HG03442 (cell line): Measurements from ENCODE around the gene GAS6.

ENCODE experiments used
- ATAC-seq: cut with Tn5 transposase; IDR thresholded peaks from one replicate; pipeline ENCODE4 v1.9.1; 2021; ENCODE audit warnings: mild to moderate bottlenecking, moderate library complexity; ENCODE audit not compliant: unreplicated experiment

The GAS6 gene

GRCh38 chr13:113777311-113778260, 86.3 kb downstream of the GAS6 start:
- no peak for ATAC-seq

DNA sequence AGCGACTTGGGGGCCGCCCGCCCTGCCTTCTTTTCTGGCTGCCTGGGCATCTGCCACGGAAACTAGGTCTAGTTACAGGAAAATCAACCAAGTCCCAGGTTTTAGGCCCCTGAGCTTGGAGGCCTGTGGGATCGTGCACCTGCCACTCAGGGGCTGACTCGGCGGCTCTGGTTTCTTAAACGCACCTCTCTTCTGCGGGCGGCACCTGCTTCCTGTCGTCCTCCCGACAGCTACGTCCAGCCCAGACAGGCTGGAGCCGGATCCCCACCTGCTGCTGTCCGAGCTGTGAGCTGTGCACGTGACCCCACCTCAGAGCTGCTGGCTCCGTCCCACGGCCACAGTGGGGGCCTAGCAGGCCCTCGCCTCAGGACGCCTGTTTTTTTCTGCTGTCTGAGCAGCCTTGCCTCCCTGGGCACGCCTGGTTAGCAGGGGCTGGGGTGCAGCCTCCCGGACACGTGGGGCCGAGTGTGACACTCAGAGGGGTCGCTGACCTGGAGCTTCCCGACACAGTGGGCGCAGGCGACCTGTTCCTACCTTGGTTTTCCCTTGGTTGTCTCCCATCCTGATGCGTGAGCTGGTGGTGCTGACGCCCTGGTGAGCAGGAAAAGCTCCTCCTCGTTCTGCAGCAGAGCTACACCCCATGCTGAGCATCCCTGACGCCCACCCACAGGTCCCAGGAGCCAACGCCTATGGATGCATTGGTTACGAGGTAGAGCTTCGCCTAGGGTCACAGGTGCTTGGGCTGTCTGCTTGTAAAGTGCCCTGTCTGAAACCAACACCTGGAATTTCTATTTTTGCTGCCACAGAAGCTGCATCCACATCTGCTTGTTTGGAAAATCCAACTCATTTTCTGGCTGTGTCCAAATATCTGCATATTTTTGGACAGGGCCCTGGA, 87.4 kb downstream of the GAS6 start:
- ATAC-seq: no peak

DNA sequence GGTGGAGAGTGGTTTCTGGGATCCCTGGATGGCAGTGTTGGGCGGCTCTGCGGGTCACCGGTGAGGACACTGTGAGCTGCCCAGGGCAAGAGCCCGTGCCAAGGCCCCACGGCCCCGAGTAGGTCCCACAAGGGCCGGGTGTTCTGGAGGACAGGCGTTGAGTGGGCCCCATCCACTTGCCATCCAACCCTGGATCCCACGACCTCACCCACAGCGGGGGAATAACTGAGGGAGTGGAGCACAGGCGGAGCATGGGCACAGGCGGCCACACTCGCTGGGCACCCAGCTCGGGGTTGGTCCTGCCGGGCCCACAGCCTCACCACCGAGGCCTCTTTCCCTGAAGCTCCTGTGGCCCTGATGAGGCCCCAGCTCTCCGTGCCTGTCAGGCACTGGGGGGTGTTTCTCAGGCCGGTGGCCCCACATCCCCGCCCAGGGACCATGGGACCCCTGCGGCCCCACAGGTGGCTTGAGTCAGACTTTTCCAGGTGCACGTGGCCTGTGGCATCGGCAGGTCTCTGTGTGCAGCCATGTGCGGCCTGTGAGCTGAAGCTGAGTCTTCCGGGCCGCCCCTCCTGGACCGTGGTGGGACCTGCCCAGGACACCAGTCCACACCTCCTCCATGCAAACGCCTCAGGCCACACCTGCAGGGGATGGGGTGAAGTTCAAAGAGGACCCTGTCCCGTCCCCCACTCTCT, 88.3 kb downstream of the GAS6 start:
- no peak for ATAC-seq

GRCh38 chr13:113774177-113775107, 89.4 kb downstream of the GAS6 start:
- ATAC-seq: no peak

- ATAC-seq: no peak
These were observed 92.1 kb downstream of the GAS6 start for GRCh38 chr13:113771709-113772331.

DNA sequence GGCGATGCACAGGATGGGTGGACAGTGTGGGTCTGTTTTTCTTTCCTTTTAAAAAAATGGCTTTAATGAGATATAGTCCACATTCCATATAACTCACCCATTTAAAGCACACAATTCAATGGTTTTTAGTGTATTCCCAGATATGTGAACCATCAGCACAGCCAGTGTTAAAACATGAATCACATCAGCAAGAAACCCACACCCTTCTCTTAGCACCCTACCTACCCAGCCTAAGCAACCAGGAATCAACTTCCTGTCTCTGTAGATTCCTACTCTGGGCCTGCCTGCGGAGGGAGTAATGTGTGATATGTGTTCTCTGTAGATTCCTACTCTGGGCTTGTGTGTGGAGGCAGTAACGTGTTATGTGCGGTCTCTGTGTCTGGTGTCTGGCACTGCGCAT, 92.9 kb downstream of the GAS6 start:
- no peak for ATAC-seq
